Neural progenitor cell (in vitro differentiated cells): ENCODE data around the gene PCK2.

Experiments used
- CTCF ChIP-seq: fragments of 200-600 bp; sonication (generic); IDR thresholded peaks from 2 replicates; pipeline ENCODE4 v1.5.1; 2017; ENCODE audit warnings: antibody characterized with exemption, mild to moderate bottlenecking
- EZH2 ChIP-seq: fragments of 200-600 bp; sonication (generic); IDR thresholded peaks from 2 replicates; pipeline ENCODE4 v1.6.1; 2017; ENCODE audit warnings: antibody characterized with exemption, mild to moderate bottlenecking, moderate library complexity

GRCh38 chr14:24132061-24132685 is 38.1 kb downstream of the PCK2 start:
- TF ChIP-seq EZH2 (no peak), CTCF (no peak)
